GM18870 (cell line): Measurements from ENCODE around the gene KLK3.
A peak's percentile ranks its signal among the peaks of the same experiment; 100 is the strongest.

Experiments used
- ATAC-seq: cut with Tn5 transposase; IDR thresholded peaks from one replicate; pipeline ENCODE4 v1.9.1; 2021; ENCODE audit warnings: moderate library complexity; ENCODE audit not compliant: unreplicated experiment

The KLK3 gene

GRCh38 chr19:50859849-50860248, 5.1 kb downstream of the KLK3 start:
- no peak for ATAC-seq

- ATAC-seq: no peak
Observed at GRCh38 chr19:50861010-50861409, 6.3 kb downstream of the KLK3 start.

GRCh38 chr19:50861496-50862286, 7.0 kb downstream of the KLK3 start:
- ATAC-seq: no peak

DNA sequence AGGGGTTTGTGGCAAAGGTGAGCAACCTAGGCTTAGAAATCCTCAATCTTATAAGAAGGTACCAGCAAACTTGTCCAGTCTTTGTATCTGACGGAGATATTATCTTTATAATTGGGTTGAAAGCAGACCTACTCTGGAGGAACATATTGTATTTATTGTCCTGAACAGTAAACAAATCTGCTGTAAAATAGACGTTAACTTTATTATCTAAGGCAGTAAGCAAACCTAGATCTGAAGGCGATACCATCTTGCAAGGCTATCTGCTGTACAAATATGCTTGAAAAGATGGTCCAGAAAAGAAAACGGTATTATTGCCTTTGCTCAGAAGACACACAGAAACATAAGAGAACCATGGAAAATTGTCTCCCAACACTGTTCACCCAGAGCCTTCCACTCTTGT, 14.8 kb downstream of the KLK3 start:
- no peak for ATAC-seq

GRCh38 chr19:50870417-50871089, 15.8 kb downstream of the KLK3 start:
- no peak for ATAC-seq

DNA sequence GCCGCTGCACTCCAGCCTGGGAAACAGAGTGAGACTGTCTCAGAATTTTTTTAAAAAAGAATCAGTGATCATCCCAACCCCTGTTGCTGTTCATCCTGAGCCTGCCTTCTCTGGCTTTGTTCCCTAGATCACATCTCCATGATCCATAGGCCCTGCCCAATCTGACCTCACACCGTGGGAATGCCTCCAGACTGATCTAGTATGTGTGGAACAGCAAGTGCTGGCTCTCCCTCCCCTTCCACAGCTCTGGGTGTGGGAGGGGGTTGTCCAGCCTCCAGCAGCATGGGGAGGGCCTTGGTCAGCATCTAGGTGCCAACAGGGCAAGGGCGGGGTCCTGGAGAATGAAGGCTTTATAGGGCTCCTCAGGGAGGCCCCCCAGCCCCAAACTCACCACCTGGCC, 18.3 kb downstream of the KLK3 start, which contains the start of gene KLK2:
TSS of gene KLK2 (plus strand) at position 384 of the 400 bp plus-strand sequence. CDS start 35 bp downstream, outside the sequence.
- ATAC-seq: no peak

DNA sequence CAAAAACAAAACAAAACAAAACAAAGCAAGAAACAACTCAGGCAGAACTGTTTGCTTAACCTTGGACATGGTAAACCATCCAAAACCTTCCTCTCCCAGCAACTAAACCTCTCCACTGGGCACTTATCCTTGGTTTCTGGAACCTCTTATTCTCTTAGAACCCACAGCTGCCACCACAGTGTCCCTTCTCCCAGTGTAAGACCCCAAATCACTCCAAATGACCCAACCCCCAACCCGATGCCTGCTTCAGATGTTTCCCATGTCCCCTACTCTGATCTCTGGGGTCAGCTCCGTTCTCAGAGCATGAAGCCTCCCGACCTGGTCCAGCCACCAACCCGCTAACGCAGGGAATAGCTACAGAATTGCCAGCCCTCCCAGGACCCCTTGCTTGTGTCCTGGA, 19.5 kb downstream of the KLK3 start:
- no peak for ATAC-seq

DNA sequence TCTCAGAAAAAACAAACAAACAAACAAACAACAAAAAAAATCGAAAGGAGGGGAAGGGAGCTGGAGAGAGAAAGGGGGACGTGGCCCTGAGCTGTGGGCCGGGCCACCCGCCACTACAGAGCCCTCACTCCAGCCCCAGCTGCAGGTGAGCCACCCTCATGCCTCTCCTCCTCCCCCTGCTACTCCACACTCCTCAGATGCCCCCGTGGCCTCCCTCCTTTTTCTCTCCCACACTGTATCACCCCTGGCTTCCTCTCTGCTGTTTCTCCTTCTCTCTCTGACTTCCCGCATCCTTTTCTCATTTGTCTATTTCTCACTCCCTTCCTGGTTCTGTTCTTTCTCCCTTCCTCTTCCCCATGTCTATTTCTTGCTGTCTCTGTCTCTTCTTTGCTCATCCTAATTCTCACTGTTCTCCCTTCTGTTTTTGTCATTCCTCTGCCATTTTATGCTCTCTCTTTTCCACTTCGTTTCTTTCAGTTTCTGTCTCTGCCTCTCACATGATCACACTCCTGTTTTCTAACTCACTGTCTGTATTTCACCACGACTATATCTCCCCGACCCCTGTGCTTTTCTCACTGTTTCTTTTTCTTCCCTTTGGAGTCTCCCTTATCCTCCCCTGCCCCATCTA, 21.2 kb downstream of the KLK3 start:
- no peak for ATAC-seq

DNA sequence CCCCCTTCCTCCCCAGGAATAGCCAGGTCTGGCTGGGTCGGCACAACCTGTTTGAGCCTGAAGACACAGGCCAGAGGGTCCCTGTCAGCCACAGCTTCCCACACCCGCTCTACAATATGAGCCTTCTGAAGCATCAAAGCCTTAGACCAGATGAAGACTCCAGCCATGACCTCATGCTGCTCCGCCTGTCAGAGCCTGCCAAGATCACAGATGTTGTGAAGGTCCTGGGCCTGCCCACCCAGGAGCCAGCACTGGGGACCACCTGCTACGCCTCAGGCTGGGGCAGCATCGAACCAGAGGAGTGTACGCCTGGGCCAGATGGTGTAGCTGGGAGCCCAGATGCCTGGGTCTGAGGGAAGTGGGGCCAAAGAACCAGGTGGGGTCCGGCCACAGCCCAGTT, 21.7 kb downstream of the KLK3 start:
- no peak for ATAC-seq

- no peak for ATAC-seq
Observed at GRCh38 chr19:50877338-50877737, 22.6 kb downstream of the KLK3 start.

- ATAC-seq: no peak
Observed at GRCh38 chr19:50878851-50879250, 24.1 kb downstream of the KLK3 start.

- no peak for ATAC-seq
Observed at GRCh38 chr19:50880241-50880640, 25.5 kb downstream of the KLK3 start.

- no peak for ATAC-seq
Observed at GRCh38 chr19:50882188-50882587, 27.5 kb downstream of the KLK3 start.

- ATAC-seq: no peak
Observed at GRCh38 chr19:50889638-50890037, 34.9 kb downstream of the KLK3 start.

DNA sequence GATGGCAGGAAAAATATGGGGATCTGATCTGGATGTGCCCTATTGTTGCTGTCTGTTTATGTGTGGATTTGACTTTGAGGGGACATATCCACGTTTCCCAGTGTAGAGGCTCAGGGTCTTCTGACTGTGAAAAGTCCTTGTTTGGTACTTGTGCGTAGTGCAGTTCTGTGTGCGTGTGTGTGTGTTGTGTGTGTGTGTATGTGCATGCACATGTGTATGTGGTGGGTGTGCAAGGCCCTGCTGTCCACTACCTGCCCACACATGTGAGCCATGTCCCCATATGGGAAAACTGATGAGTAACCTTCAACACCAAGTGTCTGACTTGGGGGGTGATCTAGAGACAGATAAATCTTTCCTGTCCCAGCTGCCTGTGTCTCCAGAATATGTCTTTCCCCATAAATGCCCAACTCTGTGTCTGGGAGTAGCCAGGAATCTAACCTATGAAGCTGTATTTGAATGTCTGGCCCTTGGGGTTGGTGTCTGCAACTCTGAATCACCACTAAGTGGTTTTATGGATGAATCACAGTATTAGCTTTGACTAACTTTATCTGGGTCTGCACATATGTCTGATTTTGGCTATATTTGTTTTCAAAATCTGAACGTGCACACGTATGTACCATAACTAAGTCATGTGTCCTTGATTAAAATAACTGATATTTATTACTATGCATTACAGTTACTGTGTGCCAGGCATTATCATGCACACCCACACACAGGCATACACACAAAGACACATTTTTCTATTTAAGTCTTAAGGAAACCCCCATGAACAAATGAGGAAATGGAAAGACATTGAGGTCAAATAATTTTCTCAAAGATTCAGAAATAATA, 35.9 kb downstream of the KLK3 start:
- no peak for ATAC-seq

DNA sequence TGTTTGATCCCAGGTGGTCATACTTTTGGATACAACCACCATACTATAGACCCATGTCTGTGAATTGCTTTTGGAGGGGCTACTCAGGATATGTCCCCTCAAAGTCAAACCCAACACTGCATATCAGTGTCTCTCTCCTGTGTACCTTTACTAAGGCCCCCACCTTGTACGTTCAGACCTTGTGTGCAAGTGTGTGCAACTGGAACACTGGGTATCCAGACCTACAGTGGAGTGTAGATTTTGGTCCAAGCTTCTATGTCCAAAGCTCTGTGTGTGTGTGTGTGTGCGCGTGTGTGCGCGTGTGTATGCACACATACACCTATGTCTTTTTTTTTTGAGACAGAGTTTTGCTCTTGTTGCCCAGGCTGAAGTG, 36.5 kb downstream of the KLK3 start:
- ATAC-seq: no peak

- no peak for ATAC-seq
Observed at GRCh38 chr19:50893047-50893736, 38.5 kb downstream of the KLK3 start.

DNA sequence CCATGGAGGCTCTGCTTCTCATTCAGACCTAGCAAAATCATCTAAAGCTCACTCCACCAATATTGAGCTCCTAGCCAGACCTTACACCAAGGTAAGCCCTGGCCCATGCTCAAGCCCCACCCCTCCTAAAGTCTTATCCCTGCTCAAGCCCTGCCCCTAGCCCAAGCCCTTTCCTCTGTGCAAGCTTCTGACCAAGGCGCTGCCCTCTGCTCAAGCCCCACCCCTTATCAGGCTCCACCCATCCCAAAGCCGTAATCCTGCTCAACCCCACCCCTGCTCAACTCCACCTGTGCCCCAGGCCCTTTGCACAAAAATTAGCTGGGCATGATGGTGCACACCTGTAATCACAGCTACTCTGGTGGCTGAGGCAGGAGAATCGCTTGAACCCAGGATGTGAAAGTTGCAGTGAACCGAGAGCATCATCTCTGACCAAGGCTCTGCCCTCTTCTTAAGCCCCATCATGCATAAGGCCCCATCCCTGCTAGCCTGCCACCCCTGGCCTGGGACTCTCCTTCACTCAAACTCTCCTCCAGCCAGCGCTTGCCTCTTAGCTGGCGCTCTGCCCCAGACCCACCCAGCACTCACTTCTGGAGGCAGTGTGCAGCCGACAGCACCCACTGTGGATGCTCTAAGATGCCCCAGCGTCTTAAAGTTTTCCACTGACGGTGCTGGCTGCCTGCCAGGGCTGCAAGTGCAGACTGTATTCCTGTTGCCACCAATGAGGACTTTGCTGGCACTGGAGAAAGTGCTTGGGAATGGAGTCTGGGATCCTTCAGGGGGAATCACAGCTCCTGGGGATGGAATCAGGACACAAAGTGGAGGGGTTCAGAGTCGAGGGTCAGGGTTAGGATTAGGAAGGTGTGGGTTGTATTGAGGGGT, 40.0 kb downstream of the KLK3 start:
- no peak for ATAC-seq

DNA sequence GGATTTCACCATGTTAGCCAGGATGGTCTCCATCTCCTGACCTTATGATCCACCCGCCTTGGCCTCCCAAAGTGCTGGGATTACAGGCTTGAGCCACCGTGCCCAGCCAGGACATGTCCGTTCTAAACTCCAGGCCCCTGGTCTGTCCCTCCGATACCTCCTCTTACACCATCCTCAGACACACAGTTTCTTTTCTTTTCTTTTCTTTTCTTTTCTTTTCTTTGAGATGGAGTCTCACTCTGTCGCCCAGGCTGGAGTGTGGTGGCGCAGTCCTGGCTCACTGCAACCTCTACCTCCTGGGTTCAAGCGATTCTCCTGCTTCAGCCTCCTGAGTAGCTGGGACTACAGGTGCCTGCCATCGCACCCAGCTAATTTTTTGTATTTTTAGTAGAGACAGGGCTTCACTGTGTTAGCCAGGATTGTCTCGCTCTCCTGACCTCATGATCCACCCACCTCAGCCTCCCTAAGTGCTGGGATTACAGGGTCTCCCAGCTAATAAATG, 41.4 kb downstream of the KLK3 start:
- ATAC-seq: peak; percentile 11
